K562 (cell line): ENCODE data around the gene KDM4C. TPM values are rescaled to one million over a fixed set of nuclear protein-coding genes. Genes with fewer than 3 reads are reported as not detected.

ENCODE experiments used
- ATF1 ChIP-seq, 2 experiments: fragments of 450-650 bp in 1 of 2; IDR thresholded peaks; 2 replicates each; pipeline ENCODE4 v1.6.1; 2016; ENCODE audit warnings: missing compliant biosample characterization in 1 of 2, missing genetic modification characterization in 1 of 2
- BDP1 ChIP-seq: IDR thresholded peaks from 3 replicates; pipeline ENCODE4 v1.6.1; 2011; ENCODE audit not compliant: insufficient read length, insufficient read depth
- BHLHE40 ChIP-seq: IDR thresholded peaks from 2 replicates; pipeline ENCODE4 v1.6.1; 2011; ENCODE audit warnings: low read length, improper control_type of control experiment
- CC2D1A ChIP-seq: fragments of 450-650 bp; IDR thresholded peaks from 2 replicates; pipeline ENCODE4 v1.6.1; 2017; ENCODE audit warnings: mild to moderate bottlenecking
- CTBP1 ChIP-seq: fragments of 450-650 bp; IDR thresholded peaks from 2 replicates; pipeline ENCODE4 v1.6.1; 2016; ENCODE audit warnings: borderline replicate concordance
- DPF2 ChIP-seq: fragments of 450-650 bp; IDR thresholded peaks from 2 replicates; pipeline ENCODE4 v1.6.1; 2016
- FIP1L1 ChIP-seq: fragments of 200-400 bp; formaldehyde crosslinking; IDR thresholded peaks from 2 replicates; pipeline ENCODE4 v1.6.1; 2018; ENCODE audit warnings: mild to moderate bottlenecking, low read depth, low read length; ENCODE audit not compliant: poor library complexity, severe bottlenecking
- HDAC3 ChIP-seq: fragments of 450-650 bp; IDR thresholded peaks from 2 replicates; pipeline ENCODE4 v1.6.1; 2018; ENCODE audit warnings: borderline replicate concordance, mild to moderate bottlenecking, moderate library complexity; ENCODE audit not compliant: partially characterized antibody
- HMGN3 ChIP-seq: IDR thresholded peaks from 2 replicates; pipeline ENCODE4 v1.6.1; 2011; ENCODE audit warnings: borderline replicate concordance, low read depth, mild to moderate bottlenecking, mixed read lengths, low read length; ENCODE audit not compliant: insufficient read length; ENCODE audit errors: extremely low read depth
- LCOR ChIP-seq: sonication (generic); formaldehyde crosslinking; IDR thresholded peaks from 2 replicates; pipeline ENCODE4 v1.8.0; 2022; ENCODE audit warnings: mild to moderate bottlenecking, missing genetic modification reagents
- MED1 ChIP-seq: sonication (generic); formaldehyde crosslinking; IDR thresholded peaks from 2 replicates; pipeline ENCODE4 v1.8.1; 2023; ENCODE audit warnings: missing genetic modification reagents, borderline replicate concordance
- MYNN ChIP-seq, 2 experiments: sonication (generic); formaldehyde crosslinking in 1 of 2; IDR thresholded peaks; 2 replicates each; pipeline versions ENCODE4 v1.5.0 to v1.6.1; 2016 to 2020; ENCODE audit warnings: antibody characterized with exemption in 1 of 2, missing genetic modification reagents in 1 of 2
- NR2F6 ChIP-seq: fragments of 450-650 bp; formaldehyde crosslinking; IDR thresholded peaks from 2 replicates; pipeline ENCODE4 v1.4.0; 2020; ENCODE audit warnings: mild to moderate bottlenecking
- POLR3A ChIP-seq: IDR thresholded peaks from 2 replicates; pipeline ENCODE4 v1.6.1; 2011; ENCODE audit warnings: borderline replicate concordance, mild to moderate bottlenecking, moderate library complexity; ENCODE audit not compliant: insufficient read length, insufficient read depth; ENCODE audit errors: extremely low read depth
- RBFOX2 ChIP-seq: fragments of 200-400 bp; formaldehyde crosslinking; IDR thresholded peaks from 2 replicates; pipeline ENCODE4 v1.6.1; 2017; ENCODE audit warnings: low read depth, mild to moderate bottlenecking, low read length, moderate library complexity
- TCF3 ChIP-seq: sonication (generic); formaldehyde crosslinking; IDR thresholded peaks from 2 replicates; pipeline ENCODE4 v1.4.0; 2020; ENCODE audit warnings: mild to moderate bottlenecking, missing genetic modification reagents
- TCFL5 ChIP-seq: fragments of 250-450 bp; sonication (Bioruptor Pico); conservative IDR thresholded peaks from 2 replicates; pipeline ENCODE4 v1.6.1; 2021; ENCODE audit warnings: mild to moderate bottlenecking, moderate library complexity, matching md5 sums
- TOE1 ChIP-seq, 2 experiments: fragments of 450-650 bp in 1 of 2; sonication (generic) in 1 of 2; formaldehyde crosslinking in 1 of 2; IDR thresholded peaks; 2 replicates each; pipeline versions ENCODE4 v1.7.1 to v1.8.0; 2016 to 2022; ENCODE audit warnings: borderline replicate concordance in 2 of 2, mild to moderate bottlenecking in 2 of 2, antibody characterized with exemption in 1 of 2, inconsistent platforms in 1 of 2, low read depth in 1 of 2, missing genetic modification reagents in 1 of 2, moderate library complexity in 1 of 2
- ZBTB7A ChIP-seq: IDR thresholded peaks from 2 replicates; pipeline ENCODE4 v1.6.1; 2011; ENCODE audit warnings: low read depth, mild to moderate bottlenecking, low read length, moderate library complexity, borderline replicate concordance; ENCODE audit not compliant: control insufficient read depth
- ZKSCAN8 ChIP-seq: fragments of 200-800 bp; sonication (Bioruptor generic); IDR thresholded peaks from 2 replicates; pipeline ENCODE4 v1.6.1; 2016; ENCODE audit warnings: missing genetic modification characterization, missing compliant biosample characterization
- ZNF347 ChIP-seq: fragments of 450-650 bp; formaldehyde crosslinking; IDR thresholded peaks from 2 replicates; pipeline ENCODE4 v1.4.0; 2020; ENCODE audit warnings: low read depth, mild to moderate bottlenecking, moderate library complexity
- ZNF57 ChIP-seq: fragments of 450-650 bp; formaldehyde crosslinking; IDR thresholded peaks from 2 replicates; pipeline ENCODE4 v1.4.0; 2020; ENCODE audit warnings: mild to moderate bottlenecking, moderate library complexity
- ZNF79 ChIP-seq: fragments of 250-450 bp; sonication (Bioruptor Pico); IDR thresholded peaks from 2 replicates; pipeline ENCODE4 v1.4.0; 2020; ENCODE audit warnings: low read depth, mild to moderate bottlenecking, moderate library complexity
- polyA plus RNA-seq, 8 experiments: library from polyadenylated mRNA; depleted of rRNA in 4 of 8; stranded (reverse) in 5 of 8; unstranded in 3 of 8; fragments of >200 nt; fragmentation: Nextera tagmentation in 2 of 8; fragmentation: Illumina TruSeq in 1 of 8; extraction: Ambion mirVana in 2 of 8; extraction: Trizol in 1 of 8; gene quantifications; 2 replicates each; pipeline versions ENCODE4 v1.2.1 to v1.2.3, GENCODE V29; 2011 to 2014; ENCODE audit warnings: inconsistent platforms in 1 of 8, missing spikeins in 1 of 8
- total RNA-seq, 7 experiments: library from RNA; depleted of rRNA in 6 of 7; stranded (reverse); fragments of >200 nt in 6 of 7; fragmentation: Illumina TruSeq in 2 of 7; extraction: Trizol in 2 of 7; gene quantifications; 2 replicates each; pipeline versions ENCODE4 v1.2.1 to v1.2.3, GENCODE V29; 2011 to 2021; ENCODE audit warnings: low replicate concordance in 1 of 7
- TF ChIP-seq, protein P1 (sequence below): fragments of 150-350 bp; conservative IDR thresholded peaks from 2 replicates; pipeline ENCODE4 v1.6.1; 2014; ENCODE audit warnings: low read length
- TF ChIP-seq, protein P2 (sequence below): fragments of 250-450 bp; sonication (Bioruptor Pico); IDR thresholded peaks from 2 replicates; pipeline ENCODE4 v1.9.0; 2021; ENCODE audit warnings: mild to moderate bottlenecking
- TF ChIP-seq, protein P3 (sequence below): IDR thresholded peaks from 2 replicates; pipeline ENCODE4 v1.6.1; 2012; ENCODE audit warnings: low read depth, low read length, improper control_type of control experiment, borderline replicate concordance

KDM4C gene
- total and polyA plus RNA-seq, 9 of the 15 experiments (the other 6 are each of a cell fraction or from before 2014, with no cell fraction given): 5.4 to 17.0 (median 12.6) TPM

DNA sequence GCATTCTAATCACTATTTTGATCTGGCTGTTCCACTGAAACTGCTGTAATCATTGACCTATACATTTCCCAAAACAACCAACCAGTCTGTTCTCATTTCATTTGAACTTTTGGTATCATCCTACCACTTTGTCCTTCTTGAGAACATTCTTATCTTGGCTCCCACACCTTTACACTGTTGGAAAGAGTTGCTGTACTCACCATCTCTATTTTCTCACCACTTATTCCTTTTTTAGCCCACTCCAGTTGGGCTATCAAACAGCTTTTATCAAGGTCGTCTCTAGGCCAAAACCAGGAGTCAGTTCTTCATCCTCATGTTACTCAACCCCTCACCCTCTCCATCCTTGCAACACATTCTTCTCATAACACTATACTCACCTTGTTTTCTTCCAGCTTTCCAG is 170.1 kb downstream of the KDM4C start (continued):
- TF ChIP-seq BHLHE40 (no peak), NR2F6 (CRISPR knock-in tag) (no peak), HDAC3 (no peak), ATF1 (CRISPR knock-in tag; IDR thresholded peaks at IDR 0.05) (no peak), ATF1 (tag; IDR thresholded peaks at IDR 0.05) (no peak), ZKSCAN8 (no peak), TCFL5 (CRISPR knock-in tag) (no peak), ZBTB7A (no peak), BDP1 (no peak), POLR3A (no peak), RBFOX2 (no peak), ZNF347 (no peak), ZNF57 (CRISPR knock-in tag) (no peak), HMGN3 (no peak), MED1 (no peak), ZNF79 (no peak), CTBP1 (no peak), FIP1L1 (no peak), DPF2 (peak; percentile 81), LCOR (CRISPR knock-in tag) (no peak), MYNN (IDR thresholded peaks at IDR 0.05) (no peak), MYNN (CRISPR knock-in tag; IDR thresholded peaks at IDR 0.05) (no peak), CC2D1A (peak; percentile 10; the same call in 1 of the 2 replicates), TOE1 (IDR thresholded peaks at IDR 0.05; ENCODE audit: borderline replicate concordance) (no peak), TOE1 (CRISPR knock-in tag; IDR thresholded peaks at IDR 0.05; ENCODE audit: borderline replicate concordance, low read depth) (no peak), TCF3 (peak; percentile 88)
- TF ChIP-seq, protein P1, sequence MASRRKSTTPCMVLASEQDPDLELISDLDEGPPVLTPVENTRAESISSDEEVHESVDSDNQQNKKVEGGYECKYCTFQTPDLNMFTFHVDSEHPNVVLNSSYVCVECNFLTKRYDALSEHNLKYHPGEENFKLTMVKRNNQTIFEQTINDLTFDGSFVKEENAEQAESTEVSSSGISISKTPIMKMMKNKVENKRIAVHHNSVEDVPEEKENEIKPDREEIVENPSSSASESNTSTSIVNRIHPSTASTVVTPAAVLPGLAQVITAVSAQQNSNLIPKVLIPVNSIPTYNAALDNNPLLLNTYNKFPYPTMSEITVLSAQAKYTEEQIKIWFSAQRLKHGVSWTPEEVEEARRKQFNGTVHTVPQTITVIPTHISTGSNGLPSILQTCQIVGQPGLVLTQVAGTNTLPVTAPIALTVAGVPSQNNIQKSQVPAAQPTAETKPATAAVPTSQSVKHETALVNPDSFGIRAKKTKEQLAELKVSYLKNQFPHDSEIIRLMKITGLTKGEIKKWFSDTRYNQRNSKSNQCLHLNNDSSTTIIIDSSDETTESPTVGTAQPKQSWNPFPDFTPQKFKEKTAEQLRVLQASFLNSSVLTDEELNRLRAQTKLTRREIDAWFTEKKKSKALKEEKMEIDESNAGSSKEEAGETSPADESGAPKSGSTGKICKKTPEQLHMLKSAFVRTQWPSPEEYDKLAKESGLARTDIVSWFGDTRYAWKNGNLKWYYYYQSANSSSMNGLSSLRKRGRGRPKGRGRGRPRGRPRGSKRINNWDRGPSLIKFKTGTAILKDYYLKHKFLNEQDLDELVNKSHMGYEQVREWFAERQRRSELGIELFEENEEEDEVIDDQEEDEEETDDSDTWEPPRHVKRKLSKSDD: no peak
- TF ChIP-seq, protein P2, sequence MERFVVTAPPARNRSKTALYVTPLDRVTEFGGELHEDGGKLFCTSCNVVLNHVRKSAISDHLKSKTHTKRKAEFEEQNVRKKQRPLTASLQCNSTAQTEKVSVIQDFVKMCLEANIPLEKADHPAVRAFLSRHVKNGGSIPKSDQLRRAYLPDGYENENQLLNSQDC: no peak
- TF ChIP-seq, protein P3, sequence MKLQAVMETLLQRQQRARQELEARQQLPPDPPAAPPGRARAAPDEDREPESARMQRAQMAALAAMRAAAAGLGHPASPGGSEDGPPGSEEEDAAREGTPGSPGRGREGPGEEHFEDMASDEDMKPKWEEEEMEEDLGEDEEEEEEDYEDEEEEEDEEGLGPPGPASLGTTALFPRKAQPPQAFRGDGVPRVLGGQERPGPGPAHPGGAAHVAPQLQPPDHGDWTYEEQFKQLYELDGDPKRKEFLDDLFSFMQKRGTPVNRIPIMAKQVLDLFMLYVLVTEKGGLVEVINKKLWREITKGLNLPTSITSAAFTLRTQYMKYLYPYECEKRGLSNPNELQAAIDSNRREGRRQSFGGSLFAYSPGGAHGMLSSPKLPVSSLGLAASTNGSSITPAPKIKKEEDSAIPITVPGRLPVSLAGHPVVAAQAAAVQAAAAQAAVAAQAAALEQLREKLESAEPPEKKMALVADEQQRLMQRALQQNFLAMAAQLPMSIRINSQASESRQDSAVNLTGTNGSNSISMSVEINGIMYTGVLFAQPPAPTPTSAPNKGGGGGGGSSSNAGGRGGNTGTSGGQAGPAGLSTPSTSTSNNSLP: 0 out of 2 replicates have a peak, but pooled peaks have one; percentile 43
